ENCODE results near the gene CD151. TPM values are rescaled to one million over a fixed set of nuclear protein-coding genes. Genes with fewer than 3 reads are reported as not detected.

The CD151 gene
- total and polyA plus RNA-seq, 2 experiments from 2014 or later: 62.9 to 109 TPM

GRCh38 chr11:787084-787675 is 45.6 kb upstream of the CD151 start (continued):
- TF ChIP-seq ZNF462 (CRISPR knock-in tag; IDR thresholded peaks at IDR 0.05): no peak

- H3K27ac Mint-ChIP-seq: no peak overlapping the region
- no peak for TF ChIP-seq ZNF331 (CRISPR knock-in tag; IDR thresholded peaks at IDR 0.05; ENCODE audit: low read depth)
- no peak for TF ChIP-seq CREB1 (CRISPR knock-in tag; IDR thresholded peaks at IDR 0.05; ENCODE audit: low read depth)
- TF ChIP-seq EZH2phosphoT487 (IDR thresholded peaks at IDR 0.05; ENCODE audit: unreplicated experiment): no peak
- no peak for TF ChIP-seq POLR2AphosphoS5 (IDR thresholded peaks at IDR 0.05; ENCODE audit: low read depth)
- no peak for TF ChIP-seq STAT1 (IDR thresholded peaks at IDR 0.05; ENCODE audit: unreplicated experiment)
- no peak for TF ChIP-seq ZNF462 (CRISPR knock-in tag; IDR thresholded peaks at IDR 0.05)
- no peak for TF ChIP-seq JUNB (IDR thresholded peaks at IDR 0.05; ENCODE audit: unreplicated experiment)
- TF ChIP-seq ZNF114 (CRISPR knock-in tag; IDR thresholded peaks at IDR 0.05): no peak
These were observed 44.6 kb upstream of the CD151 start for GRCh38 chr11:788009-788640.

More at GRCh38 chr11:788009-788640, 44.6 kb upstream of the CD151 start:
- Histone ChIP-seq H3K9me2 (ENCODE audit: insufficient read depth) (no peaks in the 10 kb centered on the region), H3K36me3 (ENCODE audit: insufficient read depth) (no peaks in the 10 kb centered on the region), H3K27me3 (ENCODE audit: insufficient read depth) (no peaks in the 10 kb centered on the region), H3K27ac (ENCODE audit: low read depth) (no peak overlapping the region), H3K79me2 (replicated peaks; ENCODE audit: insufficient read depth) (no peaks in the 10 kb centered on the region), H3F3A (replicated peaks; ENCODE audit: low read depth) (peaks cover 13% of the 10 kb centered on the region), H2AFZ (no peak overlapping the region), H3K4me2 (no peak overlapping the region), H4K20me1 (replicated peaks; ENCODE audit: insufficient read depth) (peaks cover 7% of the 10 kb centered on the region), H3K4me3 (no peak overlapping the region), H3K4me1 (ENCODE audit: insufficient read depth) (peaks cover 23% of the 10 kb centered on the region)
- DNase-seq (ENCODE audit: low spot score) (no peak), ATAC-seq (no peak)
- Mint-ChIP-seq H3K27me3 (ENCODE audit: insufficient read depth, low read depth, poor library complexity) (peaks cover 18% of the 10 kb centered on the region), H3K9me3 (no peaks in the 10 kb centered on the region), H3K4me3 (no peak overlapping the region), H3K36me3 (ENCODE audit: low read depth) (peaks cover 13% of the 10 kb centered on the region; the same call in 2 of the 3 replicates), H3K4me1 (peaks cover 32% of the 10 kb centered on the region)
